ENCODE results near the gene MYL12A.

MYL12A gene

GRCh38 chr18:3284501-3284900 is 36.9 kb downstream of the MYL12A start:
- no peak for DNase-seq

- no peak for DNase-seq
Measured at GRCh38 chr18:3286159-3286558, 38.6 kb downstream of the MYL12A start.

GRCh38 chr18:3293196-3293951 is 45.8 kb downstream of the MYL12A start:
- DNase-seq: no peak

- DNase-seq: no peak
Measured at GRCh38 chr18:3294435-3295080, 47.0 kb downstream of the MYL12A start.

- no peak for DNase-seq
Measured at GRCh38 chr18:3297025-3297984, 49.7 kb downstream of the MYL12A start.

- no peak for DNase-seq
Measured at GRCh38 chr18:3304832-3305231, 57.2 kb downstream of the MYL12A start.

- DNase-seq: no peak
Measured at GRCh38 chr18:3305354-3305762, 57.8 kb downstream of the MYL12A start.
